Measurements from ENCODE around the gene RAD51B. TPM values are rescaled to one million over a fixed set of nuclear protein-coding genes. Genes with fewer than 3 reads are reported as not detected.
A peak's percentile ranks its signal among the peaks of the same experiment; 100 is the strongest.

The RAD51B gene
- total and polyA plus RNA-seq, 2 of the 13 experiments (the other 11 are each of a cell fraction or from before 2014, with no cell fraction given) = 7.0 to 9.5 TPM

GRCh38 chr14:68522510-68523325, 703.1 kb downstream of the RAD51B start:
- H3K27me3 ChIP-seq (ENCODE audit: control insufficient read depth in 1 of 2, insufficient read depth in 2 of 2, low read length in 2 of 2) = no peaks in the 10 kb centered on the region
- H3K79me2 ChIP-seq (ENCODE audit: insufficient read depth, low read length) = no peaks in the 10 kb centered on the region
- CTCF ChIA-PET (ENCODE audit: low intra/inter-chr PET ratio, low total read pairs) = no interaction called here
- H3K4me1 ChIP-seq (ENCODE audit: insufficient read depth, low read length) = peaks cover 65% of the 10 kb centered on the region
- peak overlapping the region; percentile 83 for H3K4me2 ChIP-seq (ENCODE audit: low read depth, low read length)
- no peak overlapping the region for H3K4me3 ChIP-seq (replicated peaks in 1 of 3; ENCODE audit: insufficient read depth in 1 of 3, low read depth in 2 of 3, low read length in 3 of 3)
- DNase-seq (ENCODE audit: low spot score) (no peak), FAIRE-seq (no peak), ATAC-seq (0 out of 3 replicates have a peak, but pooled peaks have one; percentile 8)
- in situ Hi-C loops (cut with HindIII; ENCODE audit: extremely low pct_ligation_motif_present, low pct_unique_long_range_greater_than_20kb) (no loop called here), intact Hi-C loops (cut with micrococcal nuclease; ENCODE audit: unreplicated experiment) (loop anchor here (5.0 kb wide), 2 partner anchors 55 to 60 kb away; no protein-coding TSS in a partner anchor)
- no peak for TF ChIP-seq NFYC (CRISPR knock-in tag; IDR thresholded peaks at IDR 0.05)
- TF ChIP-seq SOX6 (IDR thresholded peaks at IDR 0.05) = no peak
- TF ChIP-seq SOX6 (CRISPR knock-in tag; IDR thresholded peaks at IDR 0.05) = peak; percentile 23; the same call in 1 of the 2 replicates
- TF ChIP-seq ZNF644 (CRISPR knock-in tag; IDR thresholded peaks at IDR 0.05; ENCODE audit: low read depth) = no peak
- no peak for TF ChIP-seq HOXA5 (CRISPR knock-in tag; IDR thresholded peaks at IDR 0.05)
- no peak for TF ChIP-seq CREM (IDR thresholded peaks at IDR 0.05)
- TF ChIP-seq CREM (CRISPR knock-in tag; IDR thresholded peaks at IDR 0.05) = no peak
- TF ChIP-seq ATF1 (CRISPR knock-in tag; IDR thresholded peaks at IDR 0.05) = 0 out of 2 replicates have a peak, but pooled peaks have one; percentile 27
- TF ChIP-seq TFAP4 (IDR thresholded peaks at IDR 0.05; ENCODE audit: borderline replicate concordance, low read depth) = peak; percentile 50; the same call in 1 of the 2 replicates
- TF ChIP-seq, protein P1, sequence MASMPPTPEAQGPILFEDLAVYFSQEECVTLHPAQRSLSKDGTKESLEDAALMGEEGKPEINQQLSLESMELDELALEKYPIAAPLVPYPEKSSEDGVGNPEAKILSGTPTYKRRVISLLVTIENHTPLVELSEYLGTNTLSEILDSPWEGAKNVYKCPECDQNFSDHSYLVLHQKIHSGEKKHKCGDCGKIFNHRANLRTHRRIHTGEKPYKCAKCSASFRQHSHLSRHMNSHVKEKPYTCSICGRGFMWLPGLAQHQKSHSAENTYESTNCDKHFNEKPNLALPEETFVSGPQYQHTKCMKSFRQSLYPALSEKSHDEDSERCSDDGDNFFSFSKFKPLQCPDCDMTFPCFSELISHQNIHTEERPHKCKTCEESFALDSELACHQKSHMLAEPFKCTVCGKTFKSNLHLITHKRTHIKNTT (CRISPR knock-in tag; IDR thresholded peaks at IDR 0.05) = no peak
- no peak for TF ChIP-seq ZNF75D (CRISPR knock-in tag; IDR thresholded peaks at IDR 0.05; ENCODE audit: borderline replicate concordance)
- POLR2A ChIA-PET = interaction anchor here (0.6 to 2.0 kb wide), 6 partner anchors 11 to 269 kb away, joined by 3 to 10 read pairs (median 4); no protein-coding TSS in a partner anchor
- peak overlapping the region; percentile 84 for H3K27ac ChIP-seq (ENCODE audit: extremely low read length, insufficient read depth, low read length)
- H3K9ac ChIP-seq (ENCODE audit: insufficient read depth, low read depth, low read length) = peak overlapping the region; percentile 64; the same call in 1 of the 2 replicates
- H3K9me3 ChIP-seq (ENCODE audit: low read length) = no peaks in the 10 kb centered on the region
- no TSS peak for BruUV-seq (replicated peaks)
- WGBS (ENCODE audit: low lambda C conversion rate) = 52% methylated on average over 5 of the region's 5 CpGs
- no peaks in the 10 kb centered on the region for H4K20me1 ChIP-seq (ENCODE audit: insufficient read depth, low read length)
- no peak overlapping the region for H2AFZ ChIP-seq (ENCODE audit: low read length)
- H3K36me3 ChIP-seq (replicated peaks in 1 of 2; ENCODE audit: control insufficient read depth in 1 of 2, insufficient read depth in 2 of 2, low read length in 2 of 2) = no peaks in the 10 kb centered on the region

All from HepG2 (cell line).